HEK293T (cell line): ENCODE data around the gene HMX1.

Source experiments
- FOXA1 ChIP-seq: fragments of 450-650 bp; IDR thresholded peaks from 2 replicates; pipeline ENCODE4 v1.6.1; 2016; ENCODE audit warnings: mild to moderate bottlenecking
- FOXK2 ChIP-seq: fragments of 450-650 bp; IDR thresholded peaks from 2 replicates; pipeline ENCODE4 v1.6.1; 2016; ENCODE audit warnings: mild to moderate bottlenecking
- NFRKB ChIP-seq: fragments of 450-650 bp; IDR thresholded peaks from 2 replicates; pipeline ENCODE4 v1.6.1; 2016; ENCODE audit warnings: mild to moderate bottlenecking, moderate library complexity
- TARDBP ChIP-seq: fragments of 450-650 bp; IDR thresholded peaks from 2 replicates; pipeline ENCODE4 v1.6.1; 2016

DNA sequence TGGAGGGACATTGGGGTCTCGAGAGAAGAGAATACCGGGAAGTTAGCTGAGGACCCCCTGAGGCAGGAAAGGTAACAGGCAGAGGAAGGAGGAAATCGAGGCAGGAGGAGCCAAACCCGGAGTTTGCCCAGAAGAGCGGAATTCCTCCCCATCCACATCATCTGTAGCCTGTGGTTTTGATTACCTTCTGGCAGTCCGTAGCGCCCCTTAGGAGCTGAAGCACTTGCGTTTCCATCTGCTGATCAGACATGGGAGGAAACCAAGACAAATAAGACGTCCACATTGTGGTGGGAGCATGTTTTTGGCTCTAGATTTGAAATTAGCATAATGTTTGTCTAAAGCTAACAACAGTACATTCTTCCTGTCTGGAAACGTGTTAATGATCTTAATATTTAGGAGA lies 26.8 kb upstream of the HMX1 start:
- TF ChIP-seq FOXA1 (no peak), TARDBP (no peak), FOXK2 (no peak), NFRKB (no peak)
